Measurements from ENCODE around the gene PIM2. TPM values are rescaled to one million over a fixed set of nuclear protein-coding genes. Genes with fewer than 3 reads are reported as not detected.
A peak's percentile ranks its signal among the peaks of the same experiment; 100 is the strongest.

PIM2 gene
- total and polyA plus RNA-seq, 9 of the 15 experiments (the other 6 are each of a cell fraction or from before 2014, with no cell fraction given): 67.6 to 191 (median 108) TPM

DNA sequence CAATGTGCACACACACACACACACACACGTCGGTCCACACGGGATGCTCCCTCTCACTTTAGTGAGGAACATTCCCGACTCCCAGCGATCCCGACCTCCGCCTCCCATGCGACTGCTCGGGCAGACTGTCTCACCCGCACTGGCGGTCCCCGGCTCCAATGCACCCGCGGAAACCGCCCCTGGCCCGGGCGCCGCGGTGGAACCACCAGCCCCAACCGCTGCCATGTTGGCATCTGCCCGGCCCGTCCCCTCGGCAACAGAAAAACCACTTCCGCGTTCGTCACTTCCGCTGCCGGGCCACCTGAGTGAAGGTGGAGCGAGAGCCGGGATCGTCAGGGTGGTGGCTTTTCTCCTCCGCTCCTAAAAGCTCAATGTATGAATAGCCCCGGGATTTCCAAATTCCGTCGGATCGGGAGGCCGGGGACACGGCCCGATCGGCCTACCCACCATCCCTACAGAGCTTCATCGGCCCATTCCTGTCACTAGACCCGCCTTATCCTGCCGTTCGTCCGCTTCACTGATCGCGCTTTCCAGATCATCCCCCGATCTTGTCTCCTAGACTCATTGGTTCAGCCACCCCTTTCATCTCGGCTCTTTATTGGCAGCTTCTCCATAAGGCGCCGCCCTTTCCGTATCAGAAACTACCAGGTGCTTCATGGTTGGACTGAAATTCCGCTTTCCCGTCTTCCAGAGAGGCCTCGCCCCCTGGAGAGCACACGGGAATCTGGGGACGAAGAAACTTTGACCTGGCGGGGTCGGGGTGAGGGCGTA is 7.2 kb downstream of the PIM2 start, which contains the start of gene SLC35A2 (continued):
- TF ChIP-seq COPS2 (conservative IDR thresholded peaks at IDR 0.05) (no peak), HNRNPUL1 (IDR thresholded peaks at IDR 0.05; ENCODE audit: low read length) (no peak), FOXA3 (CRISPR knock-in tag; conservative IDR thresholded peaks at IDR 0.05 in 1 of 2, IDR thresholded peaks at IDR 0.05 in 1 of 2) (no peak), ARID2 (IDR thresholded peaks at IDR 0.05) (no peak), IRF2 (CRISPR knock-in tag; IDR thresholded peaks at IDR 0.05) (no peak), ZNF445 (CRISPR knock-in tag; IDR thresholded peaks at IDR 0.05; ENCODE audit: low read depth) (peak; percentile 11; the same call in 1 of the 2 replicates), ZNF224 (CRISPR knock-in tag; IDR thresholded peaks at IDR 0.05) (no peak), TFAP4 (CRISPR knock-in tag; IDR thresholded peaks at IDR 0.05; ENCODE audit: borderline replicate concordance) (peak; percentile 88), EHMT2 (IDR thresholded peaks at IDR 0.05) (no peak), HOXB6 (CRISPR knock-in tag; IDR thresholded peaks at IDR 0.05; ENCODE audit: borderline replicate concordance) (peak; percentile 55; the same call in 1 of the 2 replicates), KLF13 (tag; IDR thresholded peaks at IDR 0.05; ENCODE audit: borderline replicate concordance, low read depth) (no peak), PCBP1 (IDR thresholded peaks at IDR 0.05; ENCODE audit: low read depth, low read length, poor library complexity, severe bottlenecking) (no peak), KHSRP (IDR thresholded peaks at IDR 0.05) (no peak), ZMIZ1 (IDR thresholded peaks at IDR 0.05; ENCODE audit: low read depth in 2 of 2, low read length in 2 of 2) (no peak), CEBPB (tag; IDR thresholded peaks at IDR 0.05) (no peak), PPARD (CRISPR knock-in tag; IDR thresholded peaks at IDR 0.05) (no peak), JUN (IDR thresholded peaks at IDR 0.05; ENCODE audit: borderline replicate concordance, low read depth, low read length) (no peak), JUN (CRISPR knock-in tag; IDR thresholded peaks at IDR 0.05; ENCODE audit: borderline replicate concordance) (no peak)
- TF ChIP-seq, protein P1, sequence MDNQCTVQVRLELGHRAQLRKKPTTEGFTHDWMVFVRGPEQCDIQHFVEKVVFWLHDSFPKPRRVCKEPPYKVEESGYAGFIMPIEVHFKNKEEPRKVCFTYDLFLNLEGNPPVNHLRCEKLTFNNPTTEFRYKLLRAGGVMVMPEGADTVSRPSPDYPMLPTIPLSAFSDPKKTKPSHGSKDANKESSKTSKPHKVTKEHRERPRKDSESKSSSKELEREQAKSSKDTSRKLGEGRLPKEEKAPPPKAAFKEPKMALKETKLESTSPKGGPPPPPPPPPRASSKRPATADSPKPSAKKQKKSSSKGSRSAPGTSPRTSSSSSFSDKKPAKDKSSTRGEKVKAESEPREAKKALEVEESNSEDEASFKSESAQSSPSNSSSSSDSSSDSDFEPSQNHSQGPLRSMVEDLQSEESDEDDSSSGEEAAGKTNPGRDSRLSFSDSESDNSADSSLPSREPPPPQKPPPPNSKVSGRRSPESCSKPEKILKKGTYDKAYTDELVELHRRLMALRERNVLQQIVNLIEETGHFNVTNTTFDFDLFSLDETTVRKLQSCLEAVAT (IDR thresholded peaks at IDR 0.05): peak in 1 of 2 experiments; percentile 45; a peak in 1 of 4 replicates
- TF ChIP-seq, protein P2, sequence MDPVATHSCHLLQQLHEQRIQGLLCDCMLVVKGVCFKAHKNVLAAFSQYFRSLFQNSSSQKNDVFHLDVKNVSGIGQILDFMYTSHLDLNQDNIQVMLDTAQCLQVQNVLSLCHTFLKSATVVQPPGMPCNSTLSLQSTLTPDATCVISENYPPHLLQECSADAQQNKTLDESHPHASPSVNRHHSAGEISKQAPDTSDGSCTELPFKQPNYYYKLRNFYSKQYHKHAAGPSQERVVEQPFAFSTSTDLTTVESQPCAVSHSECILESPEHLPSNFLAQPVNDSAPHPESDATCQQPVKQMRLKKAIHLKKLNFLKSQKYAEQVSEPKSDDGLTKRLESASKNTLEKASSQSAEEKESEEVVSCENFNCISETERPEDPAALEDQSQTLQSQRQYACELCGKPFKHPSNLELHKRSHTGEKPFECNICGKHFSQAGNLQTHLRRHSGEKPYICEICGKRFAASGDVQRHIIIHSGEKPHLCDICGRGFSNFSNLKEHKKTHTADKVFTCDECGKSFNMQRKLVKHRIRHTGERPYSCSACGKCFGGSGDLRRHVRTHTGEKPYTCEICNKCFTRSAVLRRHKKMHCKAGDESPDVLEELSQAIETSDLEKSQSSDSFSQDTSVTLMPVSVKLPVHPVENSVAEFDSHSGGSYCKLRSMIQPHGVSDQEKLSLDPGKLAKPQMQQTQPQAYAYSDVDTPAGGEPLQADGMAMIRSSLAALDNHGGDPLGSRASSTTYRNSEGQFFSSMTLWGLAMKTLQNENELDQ (CRISPR knock-in tag; IDR thresholded peaks at IDR 0.05; ENCODE audit: borderline replicate concordance): no peak

All from K562 (cell line).